Non-pigmented ciliary epithelial cell (primary cell): Measurements from ENCODE around the gene MEF2D.

Experiments used
- DNase-seq: peaks from one replicate; pipeline ENCODE4 v3.0.0-alpha.2; 2010; ENCODE audit warnings: low read depth

Gene MEF2D

DNA sequence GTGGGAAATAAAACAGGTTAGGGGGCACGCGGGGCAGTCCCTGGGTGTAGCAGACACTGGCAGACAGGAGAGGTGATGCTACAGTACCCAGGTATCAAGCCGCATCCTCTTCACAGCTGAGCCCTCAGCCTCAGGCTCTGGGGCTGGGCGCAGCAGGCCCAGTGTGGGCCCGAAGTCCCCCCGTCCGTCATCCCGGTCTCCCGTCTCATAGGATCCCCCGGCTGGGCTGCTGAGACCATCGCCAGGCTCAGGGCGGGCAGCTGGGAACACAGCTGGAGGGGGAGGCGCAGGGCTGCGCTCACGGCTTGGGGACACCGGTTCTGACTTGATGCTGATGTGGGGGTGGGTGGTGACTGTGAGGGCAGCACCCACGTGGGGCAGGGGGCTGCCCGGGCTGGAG is 32.7 kb downstream of the MEF2D start:
- DNase-seq = no peak

DNA sequence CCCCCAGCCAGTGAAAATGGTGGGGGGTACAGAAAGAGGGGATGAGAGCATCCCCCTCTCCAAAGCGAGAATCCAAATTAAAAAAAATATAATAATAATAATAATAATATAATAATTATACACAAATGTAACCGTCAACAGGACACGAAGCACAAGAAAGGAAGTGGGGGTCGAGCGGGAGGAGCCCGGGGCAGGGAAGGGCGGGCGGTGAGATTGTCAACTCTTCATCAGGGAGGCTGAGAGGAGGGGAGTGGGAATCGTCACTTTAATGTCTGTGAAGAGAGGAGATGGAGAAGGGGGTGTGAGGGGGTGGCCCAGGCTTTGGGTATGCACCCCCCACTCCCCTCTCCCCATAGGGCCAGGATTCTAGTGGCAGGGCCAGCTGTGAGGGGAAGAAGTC is 33.2 kb downstream of the MEF2D start:
- DNase-seq = no peak

DNA sequence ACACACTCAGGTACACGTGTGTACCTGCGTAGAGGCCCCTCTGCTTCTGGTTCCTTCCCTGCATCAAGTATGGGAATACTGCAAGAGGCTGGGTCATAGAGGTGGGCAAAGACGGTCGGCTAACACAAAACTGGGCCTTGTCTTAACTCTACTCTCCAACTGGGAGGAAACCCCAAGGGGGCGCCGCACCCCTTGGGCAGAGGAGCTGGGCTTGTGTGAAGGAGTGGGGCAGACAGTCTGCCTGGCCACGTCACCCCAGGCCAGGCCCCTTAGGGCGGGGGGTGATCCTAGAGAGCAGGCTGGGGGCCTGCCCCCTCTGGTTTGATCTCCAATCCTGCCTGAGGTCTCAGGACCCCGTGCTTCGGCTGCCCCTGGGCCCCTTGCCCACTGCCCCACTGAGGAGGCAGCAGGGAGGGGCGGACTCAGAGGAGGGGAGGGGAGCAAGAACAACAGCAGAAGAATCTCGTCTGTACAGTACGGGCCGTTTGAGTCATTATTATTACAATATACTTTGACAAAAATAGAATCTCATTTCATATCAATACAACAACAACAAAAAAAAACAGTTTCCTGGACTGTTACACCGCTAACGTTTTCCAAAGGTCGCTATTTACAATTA is 34.7 kb downstream of the MEF2D start:
- DNase-seq = no peak

DNA sequence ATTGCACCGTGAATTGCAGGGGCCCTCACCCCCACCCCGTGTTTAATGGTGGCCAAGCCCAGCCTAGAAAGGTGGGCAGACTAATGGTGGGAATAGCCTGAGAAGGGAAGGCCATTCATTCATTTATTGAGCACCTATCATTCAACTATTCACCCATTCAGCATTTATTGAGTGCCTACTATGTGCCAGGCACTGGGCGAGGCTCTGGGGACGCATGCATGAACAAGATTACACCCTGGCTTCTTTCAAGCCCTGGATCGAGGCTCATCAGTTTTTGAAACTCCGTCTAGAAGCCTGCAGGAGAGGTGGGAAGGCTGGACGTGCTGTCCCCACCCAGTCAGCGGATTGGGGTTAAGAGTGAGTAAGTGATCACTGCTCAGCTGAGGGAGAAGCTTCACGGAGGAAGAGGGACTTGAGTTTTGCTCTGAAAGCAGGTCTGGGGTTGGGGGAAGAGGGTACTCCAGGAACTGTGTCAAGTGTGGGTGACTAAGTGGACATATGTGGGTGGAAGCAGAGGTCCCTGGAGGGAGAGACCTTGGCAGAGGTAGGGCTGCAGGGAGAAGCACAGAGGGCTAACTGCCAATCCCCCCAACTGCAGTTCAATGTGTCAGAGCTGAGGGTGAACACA is 35.6 kb downstream of the MEF2D start:
- no peak for DNase-seq

DNA sequence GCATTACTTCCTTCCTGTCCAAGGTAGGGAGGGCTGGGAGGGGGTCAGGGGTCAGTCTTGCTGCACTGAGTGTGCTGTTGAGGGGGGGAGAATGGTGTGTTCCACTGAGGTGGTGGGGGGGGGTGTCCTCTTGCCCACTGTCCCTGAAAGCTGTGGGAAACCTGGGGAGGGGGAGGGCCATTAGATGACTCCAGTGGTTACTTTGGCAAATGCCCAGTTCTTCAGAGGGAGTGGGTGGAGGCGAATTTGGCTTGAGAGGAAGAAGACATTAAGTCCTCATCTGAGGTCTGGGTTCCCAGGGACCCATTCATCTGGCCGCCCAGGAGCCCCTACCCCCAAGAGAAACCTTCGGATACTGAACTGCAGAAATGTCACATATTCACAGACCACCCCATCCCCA is 36.2 kb downstream of the MEF2D start:
- DNase-seq = no peak

DNA sequence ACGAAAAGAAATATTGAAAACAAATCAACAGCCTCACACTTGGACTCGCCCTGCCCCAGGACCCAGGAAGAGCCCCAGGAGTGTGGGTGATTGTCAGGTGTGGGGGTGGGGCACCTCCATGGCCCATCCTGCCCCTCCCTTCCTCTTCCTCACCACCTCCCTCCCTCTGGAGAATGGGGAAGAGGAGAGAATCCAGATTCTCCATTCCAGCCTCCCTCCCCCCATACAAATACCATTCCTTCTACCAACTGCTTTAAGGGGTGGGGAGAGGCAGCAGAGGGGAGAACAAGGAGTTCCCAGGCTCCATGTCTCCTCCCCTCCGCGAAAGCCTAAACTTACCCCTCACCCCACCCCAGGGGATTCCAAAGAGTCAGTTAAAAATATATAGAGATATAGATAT is 36.7 kb downstream of the MEF2D start:
- no peak for DNase-seq

DNA sequence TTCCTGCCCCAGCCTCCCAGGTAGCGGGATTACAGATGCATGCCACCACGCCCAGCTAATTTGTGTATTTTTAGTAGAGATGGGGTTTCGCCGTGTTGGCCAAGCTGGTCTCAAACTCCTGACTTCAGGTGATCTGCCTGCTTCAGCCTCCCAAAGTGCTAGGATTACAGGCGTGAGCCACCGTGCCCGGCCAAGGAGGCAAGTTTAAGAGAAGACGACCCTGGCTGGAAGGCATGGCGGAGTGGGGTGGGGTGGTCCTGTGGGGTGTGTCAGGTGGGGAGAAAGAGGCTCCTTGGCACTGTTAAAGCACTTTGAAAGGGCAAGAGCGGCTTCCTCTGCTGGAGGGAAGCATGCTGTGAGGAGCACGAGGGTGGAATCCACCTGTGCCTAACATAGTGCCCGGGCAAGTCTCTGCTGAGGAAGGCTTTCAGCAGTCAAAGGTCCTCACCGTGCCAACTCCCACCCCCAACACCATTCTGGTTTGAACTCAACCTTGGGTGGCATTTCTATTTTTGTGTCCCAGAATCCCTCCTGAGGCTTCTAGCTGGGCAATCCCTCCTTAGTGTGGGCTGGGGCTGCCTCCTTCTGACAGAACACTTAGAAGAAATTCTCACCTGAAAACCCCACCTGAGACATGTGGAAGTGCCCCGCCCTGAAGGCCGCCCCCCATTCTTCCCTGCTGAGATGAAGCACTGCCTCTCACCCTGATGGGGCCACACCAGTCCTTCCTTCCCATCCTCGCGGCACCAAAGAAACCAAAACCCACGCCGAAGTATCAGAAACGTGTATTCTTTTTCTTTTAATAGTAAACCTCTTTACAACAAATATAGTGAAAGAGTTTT is 37.4 kb downstream of the MEF2D start:
- no peak for DNase-seq

DNA sequence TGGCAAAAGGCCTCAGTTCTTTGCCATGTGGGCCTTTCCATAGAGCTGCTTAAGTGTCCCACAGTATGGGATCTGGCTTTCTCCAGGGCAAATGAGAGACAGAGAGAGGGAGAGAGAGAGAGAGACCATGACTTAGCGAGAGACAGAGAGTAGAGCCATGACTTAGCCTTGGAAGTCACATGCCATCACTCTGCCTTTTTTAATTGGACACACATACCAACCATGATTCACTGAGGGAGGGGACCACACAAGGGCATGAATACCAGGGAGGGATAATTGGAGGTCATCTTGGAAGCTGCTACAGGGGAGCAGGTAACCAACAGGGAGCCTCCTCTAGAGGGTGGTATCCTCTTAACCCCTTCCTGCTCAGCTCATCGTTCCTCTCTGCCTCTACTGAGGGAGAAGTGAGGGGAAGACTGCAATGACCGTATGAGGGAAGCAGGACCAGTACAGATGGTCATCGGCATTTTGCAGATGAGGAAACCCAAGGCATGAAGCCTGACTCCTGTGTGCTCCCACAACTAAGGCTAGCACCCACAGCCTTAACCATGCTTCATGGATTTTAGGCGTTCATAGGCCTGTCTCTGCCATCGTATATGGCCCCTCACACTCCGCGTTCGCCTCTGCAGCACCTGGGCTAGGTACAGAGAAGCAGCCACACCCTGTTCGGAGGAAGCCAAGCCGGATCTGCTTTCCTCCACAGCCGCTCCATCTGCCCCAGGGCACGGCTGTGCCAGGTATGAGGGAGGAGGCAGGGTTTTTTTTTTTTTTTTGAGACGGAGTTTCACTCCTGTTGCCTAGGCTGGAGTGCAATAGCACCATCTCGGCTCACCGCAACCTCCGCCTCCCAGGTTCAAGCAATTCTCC is 38.6 kb downstream of the MEF2D start:
- no peak for DNase-seq

DNA sequence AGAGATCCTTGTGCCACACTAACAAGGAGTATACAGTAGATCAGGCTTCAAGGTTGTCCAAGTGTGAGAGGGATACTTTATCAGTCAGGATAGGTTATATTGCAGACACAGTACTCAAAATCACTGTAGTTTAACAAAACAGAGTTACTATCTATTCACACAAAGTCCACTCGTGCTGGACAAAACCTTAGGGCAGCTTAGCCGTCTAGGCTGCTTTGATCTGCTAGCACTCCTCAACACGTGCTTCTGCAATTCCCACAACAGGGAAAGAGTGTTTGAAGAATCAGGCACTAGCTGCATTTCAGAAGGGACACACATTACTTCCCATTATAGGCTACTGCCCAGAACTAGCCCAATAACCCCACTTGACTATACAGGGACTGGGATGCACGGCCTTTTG is 39.5 kb downstream of the MEF2D start:
- DNase-seq = no peak

DNA sequence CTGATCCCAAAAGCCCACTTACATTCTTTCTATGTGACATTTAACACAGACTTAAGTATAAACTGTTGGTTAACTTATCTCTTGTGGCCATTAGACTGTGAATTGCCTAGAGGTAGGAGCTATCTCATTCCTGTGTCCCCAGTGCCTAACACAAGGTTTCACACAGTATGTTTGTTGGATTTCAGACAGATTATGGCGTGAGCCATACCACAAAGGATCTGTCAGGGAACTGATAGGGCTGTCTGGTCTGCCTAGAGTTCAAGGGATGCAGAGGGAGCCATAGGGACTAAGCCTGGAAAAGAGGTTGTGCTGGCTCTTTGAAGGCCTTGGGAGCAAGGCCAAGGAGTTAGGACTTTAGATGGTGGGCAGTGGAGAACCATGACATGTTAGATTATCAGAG is 40.0 kb downstream of the MEF2D start:
- DNase-seq = no peak

DNA sequence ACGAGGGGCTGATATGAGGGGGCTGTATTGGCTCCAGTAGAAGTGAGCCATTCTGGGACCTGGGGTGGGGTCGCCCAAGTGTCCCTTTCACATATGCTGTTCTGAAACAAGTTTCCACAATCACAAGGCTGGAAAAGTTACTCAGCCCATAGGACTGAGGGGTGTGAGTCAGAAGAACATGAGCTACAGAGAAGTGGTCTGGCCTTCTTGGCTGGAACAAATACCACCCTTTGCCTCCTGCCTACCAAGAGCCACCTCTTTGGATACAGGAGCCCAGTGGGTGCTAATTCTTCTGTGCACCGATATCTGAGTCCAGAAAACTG is 42.4 kb downstream of the MEF2D start:
- DNase-seq = no peak

DNA sequence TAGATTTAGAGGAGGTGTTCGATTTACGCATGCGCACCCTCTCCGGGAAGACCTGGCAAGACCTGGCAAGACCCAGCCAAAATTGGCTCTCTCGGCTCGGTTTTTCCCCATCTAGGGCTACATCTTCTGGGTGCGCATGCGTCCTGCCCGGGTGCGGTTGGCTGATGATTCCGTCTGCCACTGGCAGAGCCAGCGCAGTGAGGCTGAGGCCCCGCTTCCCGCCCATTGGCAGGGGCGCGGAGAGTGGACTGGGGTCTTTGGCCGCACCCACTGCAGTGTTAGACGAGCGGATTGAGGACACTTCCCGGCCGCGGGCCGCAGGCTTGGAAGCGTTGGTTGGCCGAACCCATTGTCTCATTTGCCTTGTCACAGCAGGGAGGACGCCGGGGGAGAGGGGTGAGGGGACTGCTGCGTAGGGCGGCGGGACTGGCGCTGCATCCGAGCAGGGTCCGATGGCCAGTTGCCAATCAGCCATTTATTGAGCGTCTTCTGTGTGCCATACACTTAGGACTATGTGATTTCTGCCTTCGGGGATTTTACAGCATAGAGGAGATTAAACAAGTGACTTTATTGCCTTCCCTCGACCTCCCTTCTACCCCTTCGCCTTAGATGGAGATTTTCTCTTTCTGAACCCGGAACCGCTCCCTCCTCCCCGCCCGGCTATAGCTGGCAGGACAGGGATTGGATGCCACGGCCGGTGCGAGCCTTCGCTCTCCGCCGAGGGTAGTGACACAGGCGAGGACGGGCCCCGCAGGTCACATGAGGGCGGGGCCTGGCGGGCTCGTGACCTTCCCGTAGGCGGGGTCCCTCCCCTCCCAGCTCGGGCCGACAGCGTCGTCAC is 43.7 kb downstream of the MEF2D start:
- DNase-seq = peak; percentile 89

DNA sequence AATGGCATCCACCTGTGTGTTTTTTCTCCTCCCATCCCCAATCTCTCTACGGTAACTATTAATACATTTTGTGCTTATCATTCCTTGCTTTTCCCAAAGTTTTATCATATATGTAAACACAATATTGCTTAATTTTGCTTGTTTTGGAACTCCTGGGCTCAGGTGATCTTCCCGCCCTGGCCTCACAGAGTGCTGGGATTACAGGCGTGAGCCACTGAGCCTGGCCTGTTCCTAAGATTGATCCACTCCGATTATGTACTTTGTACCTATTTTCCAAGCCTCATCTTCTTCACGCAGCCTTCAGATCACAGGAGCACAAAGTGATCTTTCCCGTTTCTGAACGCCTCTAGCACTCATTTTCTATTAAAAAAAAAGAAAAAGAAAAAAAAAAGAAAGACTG is 45.2 kb downstream of the MEF2D start:
- no peak for DNase-seq

DNA sequence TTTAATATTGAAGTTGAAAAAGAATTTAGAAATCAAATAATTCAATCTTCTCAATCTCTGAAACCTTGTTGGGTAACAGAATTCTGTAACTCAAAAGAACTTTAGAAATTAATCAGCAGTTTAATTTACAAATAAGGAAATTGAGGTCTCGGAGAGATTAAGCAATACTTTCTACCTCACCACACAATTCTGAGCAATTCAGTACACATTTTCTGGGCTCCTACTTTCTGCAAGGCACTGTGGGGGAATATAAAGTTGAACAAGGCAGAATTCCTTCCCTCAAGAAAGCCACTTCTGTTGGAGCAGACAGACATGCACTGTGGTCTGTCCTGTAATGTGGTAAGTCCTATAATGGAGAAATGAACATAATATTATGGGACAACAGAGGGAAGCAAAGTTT is 47.7 kb downstream of the MEF2D start:
- DNase-seq = no peak

DNA sequence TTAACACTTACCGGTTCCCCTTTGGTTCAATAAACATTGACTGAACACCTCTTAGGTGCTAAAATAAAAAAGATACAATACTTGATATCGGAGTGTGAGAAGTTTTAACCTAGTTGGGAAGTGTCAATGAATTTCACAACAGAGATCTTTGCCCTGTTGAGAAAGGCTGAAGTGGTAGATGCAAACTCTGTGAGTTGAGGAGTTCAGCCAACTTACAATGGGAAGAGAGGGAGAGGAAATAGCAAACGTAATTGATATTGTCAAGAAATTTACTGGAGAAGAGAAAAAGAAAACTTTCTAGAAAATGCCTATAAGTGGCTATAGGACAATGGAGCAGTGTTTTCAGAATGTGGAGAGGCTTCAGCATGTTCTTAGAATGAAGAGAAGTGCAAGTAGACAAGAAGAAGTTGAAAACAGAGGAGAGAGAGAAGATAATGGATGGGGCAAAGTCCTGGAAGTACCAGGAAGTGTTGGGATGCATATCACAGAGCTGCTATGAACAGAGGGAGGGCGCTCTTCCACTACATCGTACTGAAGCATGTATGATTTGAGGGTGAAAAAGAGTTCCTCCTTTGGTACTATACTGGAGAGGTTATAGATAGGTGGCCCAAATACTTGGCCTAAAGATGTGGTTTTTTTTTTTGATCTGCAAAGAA is 48.9 kb downstream of the MEF2D start:
- DNase-seq = no peak

DNA sequence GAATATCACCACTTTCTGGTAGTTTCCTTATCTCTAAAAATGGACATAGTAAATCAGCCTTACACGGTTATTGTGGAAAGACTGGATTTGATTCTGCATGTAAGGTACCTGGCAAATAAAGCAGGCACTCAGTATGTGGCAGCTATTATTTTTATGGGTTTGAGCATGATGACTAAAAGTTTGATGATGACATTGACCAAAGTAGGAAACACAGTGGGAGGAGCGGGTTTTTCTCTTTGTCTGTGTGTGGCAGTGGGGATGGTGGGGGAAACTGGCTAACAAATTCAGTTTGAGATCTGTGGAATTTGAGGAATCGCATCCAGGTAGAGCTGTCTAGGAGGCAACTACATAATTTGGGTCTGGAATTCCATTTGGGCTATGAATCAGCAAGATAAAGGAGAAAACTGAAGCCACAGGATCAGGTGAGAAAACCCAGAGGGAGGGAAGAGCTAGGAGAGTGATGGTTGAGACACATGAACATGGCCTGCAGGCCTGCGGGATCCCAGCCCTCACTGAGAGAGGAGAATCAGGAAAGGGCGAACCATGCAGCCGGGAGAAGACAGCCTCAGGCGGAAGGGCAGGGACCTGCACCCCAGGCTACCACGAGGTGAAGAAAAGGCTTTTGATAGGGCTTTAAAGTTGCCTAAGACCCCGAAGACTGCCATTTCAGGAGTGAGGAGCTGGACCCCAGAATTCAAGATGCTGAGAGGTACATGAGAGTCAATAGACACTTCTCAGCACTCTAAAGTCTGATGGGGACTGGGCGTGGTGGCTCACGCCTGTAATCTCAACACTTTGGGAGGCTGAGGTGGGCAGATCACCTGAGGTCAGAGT is 52.2 kb downstream of the MEF2D start:
- DNase-seq = no peak

DNA sequence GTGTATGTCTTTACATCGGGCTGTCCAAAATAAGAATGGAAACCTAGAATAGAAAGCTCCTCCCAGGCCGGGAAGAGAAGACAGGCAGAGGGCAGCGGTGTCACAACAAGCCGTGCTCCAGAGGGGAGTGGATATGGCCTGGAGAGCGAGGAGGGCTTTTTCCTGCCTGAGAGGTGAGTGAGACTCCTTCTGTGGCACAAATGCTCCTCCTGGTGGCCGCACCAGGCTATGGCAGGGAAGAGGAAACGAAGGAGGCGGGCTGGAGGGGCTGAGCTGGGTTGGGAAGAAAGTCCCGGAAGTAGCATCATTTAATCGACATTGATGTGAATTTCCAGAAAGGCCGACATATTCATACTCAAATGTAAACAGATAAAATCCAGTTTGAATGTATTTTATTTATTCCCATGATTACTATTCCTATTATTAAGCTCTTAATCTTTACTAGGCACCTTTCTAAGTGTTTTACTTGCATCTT is 54.7 kb downstream of the MEF2D start:
- no peak for DNase-seq

DNA sequence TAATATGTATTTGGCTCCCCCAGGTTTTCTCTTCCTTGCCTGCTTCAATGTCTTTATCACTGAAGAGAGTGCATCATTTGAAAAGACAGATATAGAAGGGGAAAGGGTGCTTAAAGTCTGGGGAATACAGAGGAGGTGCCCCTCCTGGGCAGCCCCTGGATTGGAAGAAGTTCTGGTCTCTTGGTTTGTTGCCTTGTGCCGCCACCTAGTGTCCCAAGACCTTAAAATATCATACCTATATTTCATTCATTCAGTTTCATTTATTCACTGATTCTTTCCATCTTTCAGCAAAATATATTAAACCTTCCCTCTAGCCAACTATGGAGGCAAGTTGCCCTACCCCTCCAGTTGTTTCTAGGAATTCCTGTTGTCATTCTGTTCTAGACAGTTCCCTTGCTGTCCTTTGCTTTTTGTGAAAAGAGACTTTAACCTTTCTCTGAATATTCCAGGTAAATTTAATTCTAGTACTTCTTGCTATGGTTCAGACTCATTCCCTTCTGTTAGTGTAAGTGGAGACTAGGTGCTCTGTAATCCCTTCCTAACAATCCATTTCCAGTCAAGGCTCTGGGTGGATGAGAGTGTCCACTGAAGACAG is 56.1 kb downstream of the MEF2D start:
- no peak for DNase-seq

DNA sequence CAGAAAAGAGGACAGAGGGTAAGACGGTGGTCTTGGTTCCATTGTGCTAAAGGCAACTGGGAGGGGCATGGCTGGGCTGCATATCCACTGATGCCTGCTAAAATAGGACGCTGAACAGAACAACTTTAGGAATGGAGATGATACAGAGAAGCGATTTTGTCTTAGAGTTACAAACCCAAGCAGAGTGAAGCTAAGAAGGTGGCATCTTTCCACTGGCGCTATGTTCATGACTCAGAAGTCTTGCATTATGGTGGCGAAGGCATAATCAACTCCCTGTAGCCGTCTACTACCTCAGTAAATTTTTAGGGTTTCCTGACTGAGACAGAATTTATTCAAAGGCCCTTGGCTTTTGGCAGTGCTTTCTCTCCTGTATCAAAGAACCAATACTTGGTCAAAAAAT is 57.3 kb downstream of the MEF2D start:
- no peak for DNase-seq
